ENCODE data around the gene NDE1. TPM values are rescaled to one million over a fixed set of nuclear protein-coding genes. Genes with fewer than 3 reads are reported as not detected.
"Not testable (repeated sequence)": the region's sequence is repeated elsewhere in the genome, so short reads cannot be mapped to it uniquely, and the experiment has no call there.

Gene NDE1
- total RNA-seq, 4 donors from 2014 or later: 4.0 to 26.2 (median 11.9) TPM

GRCh38 chr16:15648135-15648730 is 1.8 kb upstream of the NDE1 start:
- TF ChIP-seq POLR2A (IDR thresholded peaks at IDR 0.05) (no peak), CTCF (IDR thresholded peaks at IDR 0.05 in 4 of 5, conservative IDR thresholded peaks at IDR 0.05 in 1 of 5) (no peak)
- in situ Hi-C loops (cut with MboI; ENCODE audit: low sequenced_read_pairs in 4 of 4): no loop called here
- H3K36me3 ChIP-seq: no peaks in the 10 kb centered on the region
- intact Hi-C loops (cut with DNase I; ENCODE audit: low total_unique reads): loop anchor here (10.0 kb wide), 1 partner anchor 213 kb away; the partner anchor contains the start of gene BMERB1
- H3K9me3 ChIP-seq: no peaks in the 10 kb centered on the region
- DNase-seq (no peak), ATAC-seq (no peak)
- peaks cover 12 to 19% of the 10 kb centered on the region in 2 donors for H3K4me1 ChIP-seq
- H3K4me3 ChIP-seq: no peak overlapping the region
- no peaks in the 10 kb centered on the region for H3K27me3 ChIP-seq
- H3K27ac ChIP-seq: no peak overlapping the region

- H3K9me3 ChIP-seq; H3K36me3 ChIP-seq; ATAC-seq; DNase-seq; H3K27me3 ChIP-seq; in situ Hi-C loops (cut with MboI; ENCODE audit: low sequenced_read_pairs in 4 of 4): not testable (repeated sequence)
- intact Hi-C loops (cut with DNase I; ENCODE audit: low total_unique reads): loop anchor here (10.0 kb wide), 1 partner anchor 215 kb away; the partner anchor contains the start of gene BMERB1
- Histone ChIP-seq H3K27ac (peak overlapping the region; percentile 79 to 95 (median 85)), H3K4me1 (peaks cover 5 to 13% of the 10 kb centered on the region in 2 donors), H3K4me3 (peak overlapping the region; percentile 63 to 86 (median 72))
Measured at GRCh38 chr16:15649311-15649710, 734 bp upstream of the NDE1 start.

GRCh38 chr16:15649727-15650018 is 372 bp upstream of the NDE1 start:
- peak overlapping the region; percentile 63 to 86 (median 72) for H3K4me3 ChIP-seq
- H3K27me3 ChIP-seq: no peaks in the 10 kb centered on the region
- peaks cover 5 to 13% of the 10 kb centered on the region in 2 donors for H3K4me1 ChIP-seq
- no peak for DNase-seq
- TF ChIP-seq CTCF (IDR thresholded peaks at IDR 0.05 in 4 of 5, conservative IDR thresholded peaks at IDR 0.05 in 1 of 5) (no peak), POLR2A (IDR thresholded peaks at IDR 0.05) (no peak)
- ATAC-seq: peak; percentile 5 to 7
- H3K27ac ChIP-seq: peak overlapping the region; percentile 79 to 95 (median 85)
- no peaks in the 10 kb centered on the region for H3K9me3 ChIP-seq
- H3K36me3 ChIP-seq: no peaks in the 10 kb centered on the region
- in situ Hi-C loops (cut with MboI; ENCODE audit: low sequenced_read_pairs in 4 of 4): no loop called here
- intact Hi-C loops (cut with DNase I; ENCODE audit: low total_unique reads): loop anchor here (2.0 to 10.0 kb wide), 4 partner anchors 23 to 215 kb away; partner anchors contain the start of gene BMERB1

GRCh38 chr16:15650698-15651171 is 690 bp downstream of the NDE1 start:
- peak in 1 of 2 donors; percentile 9 for ATAC-seq
- Histone ChIP-seq H3K4me3 (peak overlapping the region; percentile 69 to 98 (median 80)), H3K27me3 (no peaks in the 10 kb centered on the region), H3K4me1 (peaks cover 5 to 13% of the 10 kb centered on the region in 2 donors), H3K27ac (peak overlapping the region; percentile 81 to 95 (median 85)), H3K36me3 (no peaks in the 10 kb centered on the region), H3K9me3 (no peaks in the 10 kb centered on the region)
- no peak for TF ChIP-seq POLR2A (IDR thresholded peaks at IDR 0.05)
- no peak for TF ChIP-seq CTCF (IDR thresholded peaks at IDR 0.05 in 4 of 5, conservative IDR thresholded peaks at IDR 0.05 in 1 of 5)
- intact Hi-C loops (cut with DNase I; ENCODE audit: low total_unique reads) (loop anchor here (2.0 to 5.0 kb wide), 3 partner anchors 22 to 128 kb away; no protein-coding TSS in a partner anchor), in situ Hi-C loops (cut with MboI; ENCODE audit: low sequenced_read_pairs in 4 of 4) (no loop called here)
- no peak for DNase-seq

GRCh38 chr16:15652293-15653001 is 2.4 kb downstream of the NDE1 start:
- no peaks in the 10 kb centered on the region for H3K27me3 ChIP-seq
- H3K4me1 ChIP-seq: peaks cover 5 to 13% of the 10 kb centered on the region in 2 donors
- ATAC-seq (no peak), DNase-seq (no peak)
- H3K27ac ChIP-seq: no peak overlapping the region
- no peaks in the 10 kb centered on the region for H3K9me3 ChIP-seq
- intact Hi-C loops (cut with DNase I; ENCODE audit: low total_unique reads): loop anchor here (5.0 kb wide), 2 partner anchors 50 to 130 kb away; no protein-coding TSS in a partner anchor
- TF ChIP-seq CTCF (IDR thresholded peaks at IDR 0.05 in 4 of 5, conservative IDR thresholded peaks at IDR 0.05 in 1 of 5): no peak
- TF ChIP-seq POLR2A (IDR thresholded peaks at IDR 0.05): no peak
- in situ Hi-C loops (cut with MboI; ENCODE audit: low sequenced_read_pairs in 4 of 4): no loop called here
- no peaks in the 10 kb centered on the region for H3K36me3 ChIP-seq
- H3K4me3 ChIP-seq: no peak overlapping the region

All from gastrocnemius medialis (tissue), 4 donors.